ENCODE results near the gene DCP1A.

DCP1A gene

DNA sequence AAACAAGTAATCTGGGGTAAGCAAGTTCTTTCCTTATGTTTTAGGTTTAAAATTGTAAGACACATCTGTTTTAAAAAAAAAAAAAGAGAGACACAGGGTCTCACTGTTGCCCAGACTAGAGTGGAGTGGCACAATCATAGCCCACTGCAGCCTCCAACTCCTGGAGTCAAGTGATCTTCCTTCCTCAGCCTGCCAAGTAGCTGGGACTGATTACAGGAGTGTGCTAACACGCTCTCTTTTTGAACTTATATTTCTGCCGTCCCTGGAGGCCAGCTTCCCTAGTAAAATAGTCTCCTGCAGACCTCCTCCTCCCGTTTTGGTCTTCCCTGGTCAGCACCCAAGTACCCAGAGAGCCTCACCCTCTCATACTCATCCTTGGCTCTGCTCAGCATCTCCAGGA is 35.5 kb downstream of the DCP1A start:
- ATAC-seq: no peak
- TF ChIP-seq ZFP3 (CRISPR knock-in tag; IDR thresholded peaks at IDR 0.05) (no peak), ZC3H10 (CRISPR knock-in tag; IDR thresholded peaks at IDR 0.05) (no peak), SNAI2 (CRISPR knock-in tag; IDR thresholded peaks at IDR 0.05) (no peak), ISL1 (CRISPR knock-in tag; IDR thresholded peaks at IDR 0.05) (no peak), ZFP30 (CRISPR knock-in tag; IDR thresholded peaks at IDR 0.05) (no peak), TOX (CRISPR knock-in tag; IDR thresholded peaks at IDR 0.05; ENCODE audit: borderline replicate concordance) (no peak), OSR1 (CRISPR knock-in tag; IDR thresholded peaks at IDR 0.05) (no peak)
- TF ChIP-seq, protein P1, sequence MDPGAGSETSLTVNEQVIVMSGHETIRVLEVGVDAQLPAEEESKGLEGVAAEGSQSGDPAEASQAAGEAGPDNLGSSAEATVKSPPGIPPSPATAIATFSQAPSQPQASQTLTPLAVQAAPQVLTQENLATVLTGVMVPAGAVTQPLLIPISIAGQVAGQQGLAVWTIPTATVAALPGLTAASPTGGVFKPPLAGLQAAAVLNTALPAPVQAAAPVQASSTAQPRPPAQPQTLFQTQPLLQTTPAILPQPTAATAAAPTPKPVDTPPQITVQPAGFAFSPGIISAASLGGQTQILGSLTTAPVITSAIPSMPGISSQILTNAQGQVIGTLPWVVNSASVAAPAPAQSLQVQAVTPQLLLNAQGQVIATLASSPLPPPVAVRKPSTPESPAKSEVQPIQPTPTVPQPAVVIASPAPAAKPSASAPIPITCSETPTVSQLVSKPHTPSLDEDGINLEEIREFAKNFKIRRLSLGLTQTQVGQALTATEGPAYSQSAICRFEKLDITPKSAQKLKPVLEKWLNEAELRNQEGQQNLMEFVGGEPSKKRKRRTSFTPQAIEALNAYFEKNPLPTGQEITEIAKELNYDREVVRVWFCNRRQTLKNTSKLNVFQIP (CRISPR knock-in tag; IDR thresholded peaks at IDR 0.05; ENCODE audit: borderline replicate concordance, low read depth): no peak
- TF ChIP-seq, protein P2, sequence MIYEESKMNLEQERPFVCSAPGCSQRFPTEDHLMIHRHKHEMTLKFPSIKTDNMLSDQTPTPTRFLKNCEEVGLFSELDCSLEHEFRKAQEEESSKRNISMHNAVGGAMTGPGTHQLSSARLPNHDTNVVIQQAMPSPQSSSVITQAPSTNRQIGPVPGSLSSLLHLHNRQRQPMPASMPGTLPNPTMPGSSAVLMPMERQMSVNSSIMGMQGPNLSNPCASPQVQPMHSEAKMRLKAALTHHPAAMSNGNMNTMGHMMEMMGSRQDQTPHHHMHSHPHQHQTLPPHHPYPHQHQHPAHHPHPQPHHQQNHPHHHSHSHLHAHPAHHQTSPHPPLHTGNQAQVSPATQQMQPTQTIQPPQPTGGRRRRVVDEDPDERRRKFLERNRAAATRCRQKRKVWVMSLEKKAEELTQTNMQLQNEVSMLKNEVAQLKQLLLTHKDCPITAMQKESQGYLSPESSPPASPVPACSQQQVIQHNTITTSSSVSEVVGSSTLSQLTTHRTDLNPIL (CRISPR knock-in tag; IDR thresholded peaks at IDR 0.05; ENCODE audit: low read depth): no peak
- TF ChIP-seq, protein P3, sequence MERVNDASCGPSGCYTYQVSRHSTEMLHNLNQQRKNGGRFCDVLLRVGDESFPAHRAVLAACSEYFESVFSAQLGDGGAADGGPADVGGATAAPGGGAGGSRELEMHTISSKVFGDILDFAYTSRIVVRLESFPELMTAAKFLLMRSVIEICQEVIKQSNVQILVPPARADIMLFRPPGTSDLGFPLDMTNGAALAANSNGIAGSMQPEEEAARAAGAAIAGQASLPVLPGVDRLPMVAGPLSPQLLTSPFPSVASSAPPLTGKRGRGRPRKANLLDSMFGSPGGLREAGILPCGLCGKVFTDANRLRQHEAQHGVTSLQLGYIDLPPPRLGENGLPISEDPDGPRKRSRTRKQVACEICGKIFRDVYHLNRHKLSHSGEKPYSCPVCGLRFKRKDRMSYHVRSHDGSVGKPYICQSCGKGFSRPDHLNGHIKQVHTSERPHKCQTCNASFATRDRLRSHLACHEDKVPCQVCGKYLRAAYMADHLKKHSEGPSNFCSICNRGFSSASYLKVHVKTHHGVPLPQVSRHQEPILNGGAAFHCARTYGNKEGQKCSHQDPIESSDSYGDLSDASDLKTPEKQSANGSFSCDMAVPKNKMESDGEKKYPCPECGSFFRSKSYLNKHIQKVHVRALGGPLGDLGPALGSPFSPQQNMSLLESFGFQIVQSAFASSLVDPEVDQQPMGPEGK (CRISPR knock-in tag; IDR thresholded peaks at IDR 0.05; ENCODE audit: borderline replicate concordance): no peak

DNA sequence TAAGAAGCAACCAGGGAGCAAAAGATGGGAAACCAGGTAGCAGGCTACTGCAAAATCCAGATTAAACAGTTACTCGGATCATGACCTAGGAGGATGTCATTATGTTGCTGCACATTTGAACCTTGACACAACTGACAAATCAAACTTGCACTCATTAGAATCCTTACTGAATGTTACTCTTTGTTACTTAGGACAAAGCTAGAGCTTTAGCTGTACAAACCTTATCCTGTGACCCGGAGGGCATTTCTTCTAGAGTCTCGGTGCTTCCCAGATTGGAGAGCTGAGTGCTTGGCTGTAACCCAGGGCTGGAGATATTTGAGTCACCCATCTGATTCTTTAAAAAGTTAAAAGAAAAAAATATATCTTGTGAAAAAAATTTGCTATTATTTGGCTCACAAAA is 43.4 kb downstream of the DCP1A start:
- no peak for ATAC-seq
- TF ChIP-seq BACH2 (CRISPR knock-in tag; IDR thresholded peaks at IDR 0.05; ENCODE audit: borderline replicate concordance): no peak
- TF ChIP-seq GLIS3 (CRISPR knock-in tag; IDR thresholded peaks at IDR 0.05): no peak
- TF ChIP-seq RARB (CRISPR knock-in tag; IDR thresholded peaks at IDR 0.05): no peak
- no peak for TF ChIP-seq ZC3H10 (CRISPR knock-in tag; IDR thresholded peaks at IDR 0.05)
- no peak for TF ChIP-seq ISL1 (CRISPR knock-in tag; IDR thresholded peaks at IDR 0.05)
- no peak for TF ChIP-seq ESRRG (CRISPR knock-in tag; IDR thresholded peaks at IDR 0.05)
- TF ChIP-seq OSR1 (CRISPR knock-in tag; IDR thresholded peaks at IDR 0.05): no peak
- no peak for TF ChIP-seq PPARA (CRISPR knock-in tag; IDR thresholded peaks at IDR 0.05; ENCODE audit: borderline replicate concordance)
- TF ChIP-seq TCF4 (CRISPR knock-in tag; IDR thresholded peaks at IDR 0.05; ENCODE audit: borderline replicate concordance): no peak
- TF ChIP-seq, protein P2 (CRISPR knock-in tag; IDR thresholded peaks at IDR 0.05; ENCODE audit: low read depth): no peak
- TF ChIP-seq, protein P4, sequence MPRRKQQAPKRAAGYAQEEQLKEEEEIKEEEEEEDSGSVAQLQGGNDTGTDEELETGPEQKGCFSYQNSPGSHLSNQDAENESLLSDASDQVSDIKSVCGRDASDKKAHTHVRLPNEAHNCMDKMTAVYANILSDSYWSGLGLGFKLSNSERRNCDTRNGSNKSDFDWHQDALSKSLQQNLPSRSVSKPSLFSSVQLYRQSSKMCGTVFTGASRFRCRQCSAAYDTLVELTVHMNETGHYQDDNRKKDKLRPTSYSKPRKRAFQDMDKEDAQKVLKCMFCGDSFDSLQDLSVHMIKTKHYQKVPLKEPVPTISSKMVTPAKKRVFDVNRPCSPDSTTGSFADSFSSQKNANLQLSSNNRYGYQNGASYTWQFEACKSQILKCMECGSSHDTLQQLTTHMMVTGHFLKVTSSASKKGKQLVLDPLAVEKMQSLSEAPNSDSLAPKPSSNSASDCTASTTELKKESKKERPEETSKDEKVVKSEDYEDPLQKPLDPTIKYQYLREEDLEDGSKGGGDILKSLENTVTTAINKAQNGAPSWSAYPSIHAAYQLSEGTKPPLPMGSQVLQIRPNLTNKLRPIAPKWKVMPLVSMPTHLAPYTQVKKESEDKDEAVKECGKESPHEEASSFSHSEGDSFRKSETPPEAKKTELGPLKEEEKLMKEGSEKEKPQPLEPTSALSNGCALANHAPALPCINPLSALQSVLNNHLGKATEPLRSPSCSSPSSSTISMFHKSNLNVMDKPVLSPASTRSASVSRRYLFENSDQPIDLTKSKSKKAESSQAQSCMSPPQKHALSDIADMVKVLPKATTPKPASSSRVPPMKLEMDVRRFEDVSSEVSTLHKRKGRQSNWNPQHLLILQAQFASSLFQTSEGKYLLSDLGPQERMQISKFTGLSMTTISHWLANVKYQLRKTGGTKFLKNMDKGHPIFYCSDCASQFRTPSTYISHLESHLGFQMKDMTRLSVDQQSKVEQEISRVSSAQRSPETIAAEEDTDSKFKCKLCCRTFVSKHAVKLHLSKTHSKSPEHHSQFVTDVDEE (CRISPR knock-in tag; IDR thresholded peaks at IDR 0.05): no peak
- TF ChIP-seq TOX (CRISPR knock-in tag; IDR thresholded peaks at IDR 0.05; ENCODE audit: borderline replicate concordance): no peak
- no peak for TF ChIP-seq ARNTL (CRISPR knock-in tag; IDR thresholded peaks at IDR 0.05; ENCODE audit: borderline replicate concordance, low read depth)
- TF ChIP-seq SNAI2 (CRISPR knock-in tag; IDR thresholded peaks at IDR 0.05): no peak
- TF ChIP-seq ZNF565 (CRISPR knock-in tag; conservative IDR thresholded peaks at IDR 0.05; ENCODE audit: low read depth): no peak
- TF ChIP-seq, protein P5, sequence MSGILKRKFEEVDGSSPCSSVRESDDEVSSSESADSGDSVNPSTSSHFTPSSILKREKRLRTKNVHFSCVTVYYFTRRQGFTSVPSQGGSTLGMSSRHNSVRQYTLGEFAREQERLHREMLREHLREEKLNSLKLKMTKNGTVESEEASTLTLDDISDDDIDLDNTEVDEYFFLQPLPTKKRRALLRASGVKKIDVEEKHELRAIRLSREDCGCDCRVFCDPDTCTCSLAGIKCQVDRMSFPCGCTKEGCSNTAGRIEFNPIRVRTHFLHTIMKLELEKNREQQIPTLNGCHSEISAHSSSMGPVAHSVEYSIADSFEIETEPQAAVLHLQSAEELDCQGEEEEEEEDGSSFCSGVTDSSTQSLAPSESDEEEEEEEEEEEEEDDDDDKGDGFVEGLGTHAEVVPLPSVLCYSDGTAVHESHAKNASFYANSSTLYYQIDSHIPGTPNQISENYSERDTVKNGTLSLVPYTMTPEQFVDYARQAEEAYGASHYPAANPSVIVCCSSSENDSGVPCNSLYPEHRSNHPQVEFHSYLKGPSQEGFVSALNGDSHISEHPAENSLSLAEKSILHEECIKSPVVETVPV (CRISPR knock-in tag; IDR thresholded peaks at IDR 0.05): no peak
- TF ChIP-seq ZFP3 (CRISPR knock-in tag; IDR thresholded peaks at IDR 0.05): no peak
- TF ChIP-seq ZFP30 (CRISPR knock-in tag; IDR thresholded peaks at IDR 0.05): no peak
